ENCODE measurements around the gene FGGY.

- TF ChIP-seq CTCF (IDR thresholded peaks at IDR 0.05; ENCODE audit: insufficient read depth, low read length, poor library complexity, severe bottlenecking) (no peak), EZH2phosphoT487 (conservative IDR thresholded peaks at IDR 0.05; ENCODE audit: low read length) (no peak)
Observed at GRCh38 chr1:59505596-59506028, 208.7 kb downstream of the FGGY start.
